ENCODE data around the gene NOX4. TPM values are rescaled to one million over a fixed set of nuclear protein-coding genes. Genes with fewer than 3 reads are reported as not detected.
"Not testable (repeated sequence)": the region's sequence is repeated elsewhere in the genome, so short reads cannot be mapped to it uniquely, and the experiment has no call there.

NOX4 gene
- total RNA-seq, 1 donor from 2014 or later, result not detected

- intact Hi-C loops (cut with micrococcal nuclease), result not testable (repeated sequence)
Measured at GRCh38 chr11:89382986-89383385, 108.2 kb downstream of the NOX4 start.

- intact Hi-C loops (cut with micrococcal nuclease), result no loop called here
Measured at GRCh38 chr11:89381094-89381493, 110.1 kb downstream of the NOX4 start.

GRCh38 chr11:89379976-89380771 lies 111.0 kb downstream of the NOX4 start:
- intact Hi-C loops (cut with micrococcal nuclease), result not testable (repeated sequence)

- intact Hi-C loops (cut with micrococcal nuclease), result not testable (repeated sequence)
Measured at GRCh38 chr11:89378986-89379385, 112.2 kb downstream of the NOX4 start.

GRCh38 chr11:89369356-89369755 lies 121.8 kb downstream of the NOX4 start:
- intact Hi-C loops (cut with micrococcal nuclease), result not testable (repeated sequence)

DNA sequence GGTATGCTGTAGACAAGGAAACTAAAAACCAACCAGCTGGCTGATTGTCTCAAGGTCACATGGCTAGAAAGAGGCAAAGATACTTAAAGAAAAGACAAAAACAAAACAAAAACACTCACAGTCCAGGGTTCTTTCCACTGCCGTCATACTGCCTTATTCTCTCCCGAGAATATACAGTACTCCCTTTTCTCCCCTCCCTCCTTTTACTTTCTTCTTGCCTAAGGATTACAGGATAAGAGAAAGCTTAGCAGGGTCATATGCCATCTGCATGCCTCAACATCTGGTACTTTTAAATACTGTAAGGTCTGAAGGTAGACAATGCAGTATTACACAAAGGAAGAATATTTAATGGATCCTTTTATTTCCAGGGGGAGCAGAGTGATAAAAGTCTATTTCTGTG lies 126.3 kb downstream of the NOX4 start:
- intact Hi-C loops (cut with micrococcal nuclease), result not testable (repeated sequence)

- intact Hi-C loops (cut with micrococcal nuclease), result no loop called here
Measured at GRCh38 chr11:89361734-89362133, 129.4 kb downstream of the NOX4 start.

DNA sequence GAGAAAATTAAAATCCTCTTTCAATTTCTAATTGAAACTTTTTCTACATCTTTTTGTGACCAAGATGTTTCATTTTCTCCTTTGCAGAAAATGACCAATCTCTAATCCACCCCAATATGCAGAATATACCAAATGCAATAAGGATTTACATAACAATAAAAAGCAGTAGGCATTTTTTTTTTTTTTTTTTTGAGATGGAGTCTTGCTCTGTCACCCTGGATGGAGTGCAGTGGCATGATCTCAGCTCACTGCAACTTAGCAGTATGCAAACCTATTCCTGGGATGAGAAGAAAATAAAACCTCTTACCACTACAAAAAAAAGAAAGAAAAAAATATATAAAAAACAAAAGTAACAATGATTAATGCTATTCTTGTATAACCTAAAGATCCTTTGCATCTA lies 132.0 kb downstream of the NOX4 start:
- intact Hi-C loops (cut with micrococcal nuclease), result not testable (repeated sequence)

- intact Hi-C loops (cut with micrococcal nuclease), result no loop called here
Measured at GRCh38 chr11:89358761-89359160, 132.4 kb downstream of the NOX4 start.

GRCh38 chr11:89355646-89356045 lies 135.5 kb downstream of the NOX4 start:
- intact Hi-C loops (cut with micrococcal nuclease), result no loop called here

- intact Hi-C loops (cut with micrococcal nuclease), result not testable (repeated sequence)
Measured at GRCh38 chr11:89354513-89354912, 136.7 kb downstream of the NOX4 start.

DNA sequence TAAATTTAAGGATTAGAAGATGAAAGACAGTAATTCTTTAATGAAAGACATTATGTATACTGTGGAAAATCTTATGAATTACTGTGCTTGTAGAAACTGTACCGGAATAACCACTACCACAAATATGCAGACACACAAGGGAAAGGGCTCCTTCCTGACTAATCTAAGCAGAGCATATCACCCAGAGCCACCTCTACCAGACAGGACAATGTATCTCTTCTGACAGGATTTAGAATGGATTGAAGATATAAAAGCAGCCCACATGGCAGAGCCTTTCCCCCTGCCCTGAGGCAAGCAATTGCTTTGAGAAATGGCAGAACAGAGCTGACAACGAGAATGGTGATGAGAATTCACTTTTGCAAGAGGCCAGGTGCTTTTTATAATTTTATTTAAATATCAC lies 144.1 kb downstream of the NOX4 start:
- intact Hi-C loops (cut with micrococcal nuclease), result no loop called here

DNA sequence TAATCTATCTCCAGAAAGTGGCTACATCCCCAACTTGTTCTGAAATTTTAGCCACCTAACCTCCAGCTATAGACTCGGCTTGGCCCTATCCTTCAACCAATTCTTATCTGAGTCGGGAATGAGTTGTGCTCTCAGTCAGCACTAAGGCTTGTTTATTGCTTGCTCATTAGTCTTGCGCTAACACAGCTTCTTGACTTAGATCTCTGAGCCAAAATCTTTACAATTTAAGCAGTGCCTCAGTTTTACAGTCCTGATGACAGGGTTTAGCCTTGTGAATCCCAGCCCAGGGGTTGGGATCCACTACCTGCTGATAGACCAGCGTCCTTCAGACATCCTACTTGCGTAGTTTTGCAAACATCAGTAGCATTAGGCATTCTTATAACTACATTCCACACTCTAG lies 144.6 kb downstream of the NOX4 start:
- intact Hi-C loops (cut with micrococcal nuclease), result no loop called here

- intact Hi-C loops (cut with micrococcal nuclease), result not testable (repeated sequence)
Measured at GRCh38 chr11:89342880-89343572, 148.1 kb downstream of the NOX4 start.

- intact Hi-C loops (cut with micrococcal nuclease), result not testable (repeated sequence)
Measured at GRCh38 chr11:89340450-89340849, 150.7 kb downstream of the NOX4 start.

DNA sequence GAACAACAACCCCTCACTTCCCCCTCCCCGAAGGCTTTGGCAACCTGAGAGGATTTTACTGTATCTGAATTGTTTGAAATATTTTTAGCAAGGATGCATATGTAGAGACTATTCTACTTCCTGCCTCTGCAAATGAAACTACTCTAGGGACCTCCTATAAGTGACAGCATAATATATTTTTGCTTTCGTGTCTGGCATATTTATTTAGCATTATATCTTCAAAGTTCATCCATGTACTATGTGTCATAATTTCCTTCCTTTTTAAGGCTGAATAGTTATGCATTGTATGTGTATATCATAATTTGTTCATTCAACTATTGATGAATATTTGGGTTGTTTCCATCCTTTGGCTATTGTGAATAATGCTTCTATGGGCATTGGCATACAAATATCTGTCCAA lies 153.1 kb downstream of the NOX4 start:
- intact Hi-C loops (cut with micrococcal nuclease), result not testable (repeated sequence)

DNA sequence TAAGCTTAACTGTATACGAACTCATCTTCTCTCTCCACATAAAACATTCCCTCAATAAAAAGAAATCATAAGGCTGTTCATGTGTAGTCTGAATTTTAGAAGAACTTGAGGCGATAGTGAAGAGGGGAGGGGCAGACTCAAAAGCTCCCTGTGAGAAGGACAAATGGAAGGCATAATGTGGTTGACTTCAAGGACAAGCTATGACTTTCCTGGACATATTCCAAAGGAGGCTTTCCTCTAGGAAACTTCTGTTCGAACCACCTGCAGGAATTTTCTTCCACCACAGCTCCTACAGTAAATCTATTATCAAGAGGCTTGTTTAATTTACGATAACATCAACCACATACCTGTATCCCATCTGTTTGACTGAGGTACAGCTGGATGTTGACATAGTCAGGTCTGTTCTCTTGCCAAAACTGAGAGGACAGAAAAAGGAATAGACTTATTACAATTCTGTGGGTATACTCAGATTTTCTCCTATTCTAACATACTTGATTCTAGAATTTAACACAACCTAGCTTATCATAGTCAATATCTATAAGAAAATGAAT lies 154.0 kb downstream of the NOX4 start:
- intact Hi-C loops (cut with micrococcal nuclease), result not testable (repeated sequence)

GRCh38 chr11:89333704-89334103 lies 157.5 kb downstream of the NOX4 start:
- intact Hi-C loops (cut with micrococcal nuclease), result not testable (repeated sequence)

DNA sequence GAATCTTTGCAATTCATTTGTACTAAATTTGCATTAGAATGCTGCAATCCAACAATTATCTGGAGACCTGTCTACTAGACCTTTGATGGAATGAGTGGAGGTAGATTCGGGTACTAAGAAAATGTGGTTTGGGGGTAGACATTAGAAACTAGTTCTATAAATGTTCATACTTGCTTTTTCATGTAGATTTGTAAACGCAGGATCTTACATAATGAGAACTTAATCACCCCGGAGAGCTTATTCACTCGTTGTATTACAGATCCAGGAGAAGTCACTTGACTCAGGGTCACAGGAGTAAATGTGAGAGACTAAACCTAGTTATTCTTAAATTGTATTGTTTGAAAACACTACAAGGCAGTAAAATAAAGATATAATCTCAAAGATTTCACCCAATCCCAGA lies 159.2 kb downstream of the NOX4 start:
- intact Hi-C loops (cut with micrococcal nuclease), result not testable (repeated sequence)

GRCh38 chr11:89327885-89328284 lies 163.3 kb downstream of the NOX4 start:
- intact Hi-C loops (cut with micrococcal nuclease), result no loop called here

GRCh38 chr11:89321401-89321800 lies 169.8 kb downstream of the NOX4 start:
- intact Hi-C loops (cut with micrococcal nuclease), result no loop called here

- intact Hi-C loops (cut with micrococcal nuclease), result not testable (repeated sequence)
Measured at GRCh38 chr11:89310607-89311006, 180.6 kb downstream of the NOX4 start.

Measured in T-helper 1 cell treated with Interleukin-12 subunit alpha and Interleukin-12 subunit beta and Interleukin-4 antibody, amounts not matched to agents 30 ng/mL and 1 ng/mL, for 36 hours (primary cell).